Measurements from ENCODE around the gene DST. TPM values are rescaled to one million over a fixed set of nuclear protein-coding genes. Genes with fewer than 3 reads are reported as not detected.

The DST gene
- total and polyA plus RNA-seq, 2 donors = 56.2 to 311 TPM

DNA sequence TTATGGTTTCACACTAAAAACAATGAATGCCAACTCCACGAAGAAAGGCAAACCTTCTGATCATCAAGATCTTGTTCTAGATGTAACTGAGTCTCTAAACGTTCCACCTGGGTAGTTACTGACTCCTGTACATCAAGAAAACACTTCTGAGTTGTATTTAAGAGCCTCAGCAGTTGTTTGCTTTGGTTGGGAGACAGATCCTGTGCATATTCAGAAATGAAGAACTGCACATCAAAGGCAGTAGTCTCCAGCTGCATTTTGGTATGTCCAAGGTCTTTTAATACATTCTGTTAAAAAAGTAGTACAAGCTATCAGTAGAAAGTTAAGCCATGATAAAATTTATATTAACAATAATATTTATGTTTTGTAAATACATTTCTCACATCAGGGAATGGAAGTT lies 41.3 kb downstream of the DST start:
- Histone ChIP-seq H3K36me3 (ENCODE audit: control insufficient read depth in 2 of 2, insufficient read depth in 2 of 2, low read length in 1 of 2) (no peaks in the 10 kb centered on the region), H3K9me3 (ENCODE audit: control insufficient read depth in 2 of 2, insufficient read depth in 1 of 2, low read length in 1 of 2) (no peaks in the 10 kb centered on the region), H3K4me3 (ENCODE audit: low read length in 2 of 2) (no peak overlapping the region)

DNA sequence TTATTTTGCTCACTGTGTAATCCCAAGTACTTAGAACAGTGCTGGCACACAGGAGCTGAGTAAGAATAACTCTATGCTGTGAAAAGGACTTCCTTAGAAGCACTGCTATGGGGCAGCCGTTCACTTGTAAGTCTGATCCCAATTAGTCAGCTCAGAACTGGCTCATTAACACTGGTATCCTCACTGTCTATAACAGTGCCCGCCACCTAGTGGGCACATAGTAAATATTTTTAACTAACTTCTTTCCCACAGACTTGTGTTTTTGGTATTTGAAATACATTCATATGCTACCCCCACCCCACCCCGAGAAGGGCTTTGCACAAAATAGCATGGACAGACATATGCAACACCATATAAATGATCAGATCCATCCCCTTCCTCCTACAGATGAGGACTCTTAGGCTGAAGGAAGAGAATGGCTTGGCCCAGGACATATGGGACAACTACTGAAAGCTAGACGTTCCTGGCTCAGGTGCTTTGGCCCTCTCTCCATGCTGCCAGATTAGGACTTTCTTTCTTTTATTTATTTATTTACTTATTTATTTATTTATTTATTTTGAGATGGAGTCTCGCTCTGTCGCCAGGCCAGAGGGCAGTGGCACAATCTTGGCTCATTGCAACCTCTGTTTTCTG lies 47.1 kb downstream of the DST start:
- Histone ChIP-seq H3K36me3 (ENCODE audit: control insufficient read depth in 2 of 2, insufficient read depth in 2 of 2, low read length in 1 of 2) (no peaks in the 10 kb centered on the region), H3K4me3 (ENCODE audit: low read length in 2 of 2) (no peak overlapping the region), H3K27me3 (ENCODE audit: control insufficient read depth in 2 of 2, insufficient read depth in 1 of 2, low read length in 1 of 2) (no peaks in the 10 kb centered on the region), H3K9me3 (ENCODE audit: control insufficient read depth in 2 of 2, insufficient read depth in 1 of 2, low read length in 1 of 2) (no peaks in the 10 kb centered on the region), H3K4me1 (ENCODE audit: control insufficient read depth in 2 of 2, insufficient read depth in 2 of 2, low read length in 2 of 2) (peaks cover 0 to 22% of the 10 kb centered on the region in 2 donors), H3K27ac (ENCODE audit: low read depth in 1 of 2, low read length in 1 of 2) (peak overlapping the region in 1 of 2 donors; percentile 19)
- peak in 6 of 9 donors; percentile 14 to 71 (median 44) for DNase-seq (ENCODE audit: low read depth in 6 of 9, low spot score in 9 of 9)
- WGBS = 73% methylated on average over 6 of the region's 6 CpGs

More for the DNA sequence above, 41.3 kb downstream of the DST start:
- Histone ChIP-seq H3K27me3 (ENCODE audit: control insufficient read depth in 2 of 2, insufficient read depth in 1 of 2, low read length in 1 of 2) (no peaks in the 10 kb centered on the region), H3K27ac (ENCODE audit: low read depth in 1 of 2, low read length in 1 of 2) (no peak overlapping the region), H3K4me1 (ENCODE audit: control insufficient read depth in 2 of 2, insufficient read depth in 2 of 2, low read length in 2 of 2) (no peaks in the 10 kb centered on the region)
- DNase-seq (ENCODE audit: low read depth in 6 of 9, low spot score in 9 of 9) = no peak
- 92% methylated on average over 2 of the region's 2 CpGs for WGBS

DNA sequence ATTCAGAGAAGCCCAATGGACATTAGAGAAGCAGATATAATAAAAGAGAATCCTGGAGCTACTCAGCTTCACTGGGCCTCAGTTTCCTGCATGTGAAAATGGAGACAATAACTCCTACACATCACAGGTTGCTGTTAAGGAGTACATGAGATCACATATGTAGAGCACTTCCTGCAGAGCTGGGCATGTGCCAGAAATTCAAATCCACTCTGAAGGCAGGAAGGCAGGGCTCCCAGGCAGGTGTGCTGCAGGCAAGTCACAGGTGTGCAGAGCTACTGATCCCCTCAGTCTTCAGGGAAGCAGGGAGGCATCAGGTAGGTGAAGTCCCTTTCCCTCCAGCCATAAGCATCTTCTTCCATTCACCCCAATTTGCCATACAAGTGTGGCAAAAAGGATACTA lies 48.0 kb downstream of the DST start:
- Histone ChIP-seq H3K4me3 (ENCODE audit: low read length in 2 of 2) (no peak overlapping the region), H3K27me3 (ENCODE audit: control insufficient read depth in 2 of 2, insufficient read depth in 1 of 2, low read length in 1 of 2) (no peaks in the 10 kb centered on the region), H3K27ac (ENCODE audit: low read depth in 1 of 2, low read length in 1 of 2) (peak overlapping the region; percentile 19 to 36), H3K9me3 (ENCODE audit: control insufficient read depth in 2 of 2, insufficient read depth in 1 of 2, low read length in 1 of 2) (no peaks in the 10 kb centered on the region), H3K36me3 (ENCODE audit: control insufficient read depth in 2 of 2, insufficient read depth in 2 of 2, low read length in 1 of 2) (no peaks in the 10 kb centered on the region), H3K4me1 (ENCODE audit: control insufficient read depth in 2 of 2, insufficient read depth in 2 of 2, low read length in 2 of 2) (peaks cover 0 to 22% of the 10 kb centered on the region in 2 donors)
- DNase-seq (ENCODE audit: low read depth in 6 of 9, low spot score in 9 of 9) = peak in 3 of 9 donors; percentile 23 to 60 (median 35)

DNA sequence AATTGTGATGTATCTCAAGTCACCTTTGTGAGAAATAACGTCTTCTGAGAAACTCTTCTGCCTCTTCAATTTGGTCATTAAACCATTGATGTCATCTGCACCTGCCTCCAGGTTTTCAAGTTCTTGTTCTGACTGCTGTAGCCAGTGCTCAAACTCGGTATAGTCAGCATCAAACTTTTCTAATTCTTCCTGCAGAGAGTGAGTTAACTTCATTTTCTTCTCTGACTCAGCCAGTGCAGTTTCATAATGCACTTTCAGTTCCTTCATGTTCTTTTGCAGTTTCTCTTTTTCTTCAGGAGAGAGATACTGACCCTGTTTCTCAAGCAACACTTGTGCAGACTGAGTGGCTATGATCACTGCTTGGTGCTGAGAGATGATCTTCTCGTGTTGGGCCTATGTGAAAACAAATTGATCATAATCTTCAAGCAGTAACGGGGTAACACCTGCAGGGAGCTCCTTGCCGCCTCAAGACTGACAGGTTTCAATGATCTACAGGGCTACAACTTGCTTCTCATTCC lies 48.8 kb downstream of the DST start:
- WGBS = 56% methylated on average over 5 of the region's 5 CpGs
- Histone ChIP-seq H3K27me3 (ENCODE audit: control insufficient read depth in 2 of 2, insufficient read depth in 1 of 2, low read length in 1 of 2) (no peaks in the 10 kb centered on the region), H3K4me3 (ENCODE audit: low read length in 2 of 2) (no peak overlapping the region), H3K4me1 (ENCODE audit: control insufficient read depth in 2 of 2, insufficient read depth in 2 of 2, low read length in 2 of 2) (peaks cover 0 to 22% of the 10 kb centered on the region in 2 donors), H3K9me3 (ENCODE audit: control insufficient read depth in 2 of 2, insufficient read depth in 1 of 2, low read length in 1 of 2) (no peaks in the 10 kb centered on the region), H3K36me3 (ENCODE audit: control insufficient read depth in 2 of 2, insufficient read depth in 2 of 2, low read length in 1 of 2) (no peaks in the 10 kb centered on the region), H3K27ac (ENCODE audit: low read depth in 1 of 2, low read length in 1 of 2) (peak overlapping the region in 1 of 2 donors; percentile 74)
- peak in 4 of 9 donors; percentile 14 to 61 (median 23) for DNase-seq (ENCODE audit: low read depth in 6 of 9, low spot score in 9 of 9)

DNA sequence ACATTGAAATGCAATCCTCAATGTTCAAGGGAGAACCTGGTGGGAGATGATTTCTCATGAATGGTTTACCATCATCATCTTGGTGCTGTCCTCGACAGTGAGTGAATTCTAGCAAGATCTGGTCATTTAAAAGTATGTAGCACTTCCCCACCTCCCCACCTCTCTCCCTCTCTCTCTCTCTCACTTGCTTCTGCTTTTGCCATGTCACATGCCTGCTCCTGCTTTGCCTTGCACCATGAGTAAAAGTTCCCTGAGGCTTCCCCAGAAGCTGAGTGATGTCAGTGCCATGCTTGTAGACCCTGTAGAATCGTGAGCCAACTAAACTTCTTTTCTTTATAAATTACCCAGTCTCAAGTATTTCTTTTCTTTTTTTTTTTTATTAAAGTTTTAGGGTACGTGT lies 60.5 kb downstream of the DST start:
- Histone ChIP-seq H3K9me3 (ENCODE audit: control insufficient read depth in 2 of 2, insufficient read depth in 1 of 2, low read length in 1 of 2) (no peaks in the 10 kb centered on the region), H3K4me1 (ENCODE audit: control insufficient read depth in 2 of 2, insufficient read depth in 2 of 2, low read length in 2 of 2) (no peaks in the 10 kb centered on the region), H3K27ac (ENCODE audit: low read depth in 1 of 2, low read length in 1 of 2) (no peak overlapping the region), H3K36me3 (ENCODE audit: control insufficient read depth in 2 of 2, insufficient read depth in 2 of 2, low read length in 1 of 2) (no peaks in the 10 kb centered on the region), H3K27me3 (ENCODE audit: control insufficient read depth in 2 of 2, insufficient read depth in 1 of 2, low read length in 1 of 2) (no peaks in the 10 kb centered on the region), H3K4me3 (ENCODE audit: low read length in 2 of 2) (no peak overlapping the region)
- no peak for DNase-seq (ENCODE audit: low read depth in 6 of 9, low spot score in 9 of 9)
- WGBS = 90% methylated on average over 3 of the region's 3 CpGs

DNA sequence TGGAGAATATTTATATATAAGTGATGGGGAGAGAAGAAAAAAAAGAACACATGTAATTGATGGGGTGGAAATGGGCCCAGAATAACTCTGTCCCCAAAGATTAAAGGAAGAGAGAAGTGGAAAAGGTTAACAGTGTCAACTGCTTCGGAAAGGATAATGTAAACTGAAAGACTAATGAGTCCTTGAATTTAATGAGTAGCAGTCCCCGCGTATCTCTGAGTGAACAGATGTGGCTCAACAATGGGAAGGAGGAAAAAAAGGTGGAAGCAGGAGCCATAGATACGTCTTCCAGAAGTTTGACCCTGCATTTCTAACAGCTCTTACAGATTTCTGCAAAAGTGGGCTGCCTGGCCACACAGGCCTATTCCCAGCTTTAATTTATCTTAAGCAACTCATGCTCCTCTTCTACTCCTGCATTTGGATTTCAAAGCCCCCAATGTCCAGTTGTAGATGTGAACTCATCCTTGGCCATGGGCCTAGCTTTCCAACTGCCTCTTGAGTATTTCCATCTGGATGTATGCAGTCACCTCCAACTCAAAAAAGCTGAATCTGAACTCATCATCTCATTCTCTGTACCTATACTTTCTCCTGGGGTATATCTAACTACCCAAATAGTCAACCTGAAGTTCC lies 61.3 kb downstream of the DST start:
- no peaks in the 10 kb centered on the region for H3K9me3 ChIP-seq (ENCODE audit: control insufficient read depth in 2 of 2, insufficient read depth in 1 of 2, low read length in 1 of 2)
- H3K27ac ChIP-seq (ENCODE audit: low read depth in 1 of 2, low read length in 1 of 2) = no peak overlapping the region
- no peaks in the 10 kb centered on the region for H3K27me3 ChIP-seq (ENCODE audit: control insufficient read depth in 2 of 2, insufficient read depth in 1 of 2, low read length in 1 of 2)
- H3K4me1 ChIP-seq (ENCODE audit: control insufficient read depth in 2 of 2, insufficient read depth in 2 of 2, low read length in 2 of 2) = no peaks in the 10 kb centered on the region
- no peak for DNase-seq (ENCODE audit: low read depth in 6 of 9, low spot score in 9 of 9)
- 97% methylated on average over 4 of the region's 4 CpGs for WGBS
- no peaks in the 10 kb centered on the region for H3K36me3 ChIP-seq (ENCODE audit: control insufficient read depth in 2 of 2, insufficient read depth in 2 of 2, low read length in 1 of 2)
- H3K4me3 ChIP-seq (ENCODE audit: low read length in 2 of 2) = no peak overlapping the region

DNA sequence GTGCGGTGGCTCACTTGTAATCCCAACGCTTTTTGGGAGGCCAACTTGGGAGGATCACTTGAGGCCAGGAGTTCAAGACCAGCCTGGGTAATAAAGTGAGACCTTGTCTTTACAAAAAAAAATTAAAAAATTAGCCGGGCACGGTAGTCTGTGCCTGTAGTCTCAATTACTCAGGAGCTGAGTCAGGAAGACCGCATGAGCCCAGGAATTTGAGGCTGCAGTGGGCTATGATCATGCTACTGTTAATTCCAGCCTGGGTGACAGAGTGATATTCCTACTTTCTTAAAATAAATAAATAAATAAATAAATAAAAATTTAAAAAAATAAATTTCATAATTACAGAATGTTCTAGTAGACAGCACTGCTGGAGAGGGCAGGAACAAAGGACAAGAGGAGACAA lies 62.4 kb downstream of the DST start:
- WGBS = 97% methylated on average over 5 of the region's 5 CpGs
- no peaks in the 10 kb centered on the region for H3K27me3 ChIP-seq (ENCODE audit: control insufficient read depth in 2 of 2, insufficient read depth in 1 of 2, low read length in 1 of 2)
- H3K4me3 ChIP-seq (ENCODE audit: low read length in 2 of 2) = no peak overlapping the region
- H3K36me3 ChIP-seq (ENCODE audit: control insufficient read depth in 2 of 2, insufficient read depth in 2 of 2, low read length in 1 of 2) = no peaks in the 10 kb centered on the region
- no peaks in the 10 kb centered on the region for H3K4me1 ChIP-seq (ENCODE audit: control insufficient read depth in 2 of 2, insufficient read depth in 2 of 2, low read length in 2 of 2)
- no peak overlapping the region for H3K27ac ChIP-seq (ENCODE audit: low read depth in 1 of 2, low read length in 1 of 2)
- H3K9me3 ChIP-seq (ENCODE audit: control insufficient read depth in 2 of 2, insufficient read depth in 1 of 2, low read length in 1 of 2) = no peaks in the 10 kb centered on the region
- DNase-seq (ENCODE audit: low read depth in 6 of 9, low spot score in 9 of 9) = no peak

DNA sequence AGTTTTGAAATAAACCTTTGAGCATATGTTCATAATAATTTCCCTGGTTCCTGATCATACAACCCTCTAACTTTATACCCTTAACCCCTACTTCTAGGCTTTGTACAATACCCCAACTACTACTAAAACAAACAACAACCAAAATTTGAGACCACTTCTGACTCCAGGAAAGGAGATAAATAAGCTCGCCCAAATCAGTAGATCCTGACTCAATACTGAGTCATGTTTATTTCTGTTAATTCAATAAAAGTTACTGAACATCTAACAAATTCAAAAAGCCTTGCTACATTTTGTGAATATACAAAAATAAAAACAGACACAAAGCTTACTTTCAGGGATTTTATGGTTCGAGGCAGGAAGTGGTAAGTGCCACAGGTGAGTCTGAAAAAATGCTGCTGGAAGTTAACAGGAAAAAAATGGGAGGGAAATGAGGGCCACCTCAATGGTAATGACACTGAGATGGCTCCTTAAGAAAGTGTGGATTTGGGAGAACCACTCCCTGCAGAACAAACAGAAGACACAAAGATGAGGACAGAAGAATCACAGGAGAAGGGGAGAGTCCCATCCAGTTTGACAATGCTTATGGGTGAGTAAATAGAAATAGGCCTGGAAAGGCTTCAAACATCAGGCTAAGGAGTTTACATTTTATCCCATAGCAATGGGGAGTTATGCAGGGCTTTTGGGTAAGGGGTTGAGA lies 63.4 kb downstream of the DST start:
- 79% methylated on average over 2 of the region's 2 CpGs for WGBS
- H3K27me3 ChIP-seq (ENCODE audit: control insufficient read depth in 2 of 2, insufficient read depth in 1 of 2, low read length in 1 of 2) = no peaks in the 10 kb centered on the region
- H3K36me3 ChIP-seq (ENCODE audit: control insufficient read depth in 2 of 2, insufficient read depth in 2 of 2, low read length in 1 of 2) = no peaks in the 10 kb centered on the region
- no peak overlapping the region for H3K27ac ChIP-seq (ENCODE audit: low read depth in 1 of 2, low read length in 1 of 2)
- DNase-seq (ENCODE audit: low read depth in 6 of 9, low spot score in 9 of 9) = no peak
- H3K4me3 ChIP-seq (ENCODE audit: low read length in 2 of 2) = no peak overlapping the region
- no peaks in the 10 kb centered on the region for H3K4me1 ChIP-seq (ENCODE audit: control insufficient read depth in 2 of 2, insufficient read depth in 2 of 2, low read length in 2 of 2)
- H3K9me3 ChIP-seq (ENCODE audit: control insufficient read depth in 2 of 2, insufficient read depth in 1 of 2, low read length in 1 of 2) = no peaks in the 10 kb centered on the region

DNA sequence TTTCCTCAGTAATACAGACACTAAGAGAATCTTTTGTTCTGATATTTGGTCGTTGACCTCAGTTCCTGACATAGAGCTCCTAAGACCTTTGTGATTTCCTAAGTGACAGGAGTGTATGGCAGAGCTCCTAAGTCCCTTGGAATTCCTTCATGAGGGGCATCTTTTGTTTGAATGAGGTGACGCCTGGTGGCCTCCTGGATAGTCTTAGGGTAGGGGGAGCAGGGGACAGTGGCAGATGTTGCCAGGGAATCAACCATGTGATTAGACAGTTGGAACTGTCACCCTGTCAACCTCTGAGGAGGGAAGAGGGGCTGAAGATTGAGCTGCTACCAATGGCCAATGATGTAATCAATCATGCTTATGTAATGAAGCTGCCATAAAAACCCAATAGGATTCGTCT lies 67.0 kb downstream of the DST start:
- no peaks in the 10 kb centered on the region for H3K9me3 ChIP-seq (ENCODE audit: control insufficient read depth in 2 of 2, insufficient read depth in 1 of 2, low read length in 1 of 2)
- H3K36me3 ChIP-seq (ENCODE audit: control insufficient read depth in 2 of 2, insufficient read depth in 2 of 2, low read length in 1 of 2) = no peaks in the 10 kb centered on the region
- no peak overlapping the region for H3K27ac ChIP-seq (ENCODE audit: low read depth in 1 of 2, low read length in 1 of 2)
- no peak overlapping the region for H3K4me3 ChIP-seq (ENCODE audit: low read length in 2 of 2)
- DNase-seq (ENCODE audit: low read depth in 6 of 9, low spot score in 9 of 9) = no peak
- 94% methylated on average over 3 of the region's 3 CpGs for WGBS
- no peaks in the 10 kb centered on the region for H3K4me1 ChIP-seq (ENCODE audit: control insufficient read depth in 2 of 2, insufficient read depth in 2 of 2, low read length in 2 of 2)
- no peaks in the 10 kb centered on the region for H3K27me3 ChIP-seq (ENCODE audit: control insufficient read depth in 2 of 2, insufficient read depth in 1 of 2, low read length in 1 of 2)
